ENCODE results near the gene DEUP1. TPM values are rescaled to one million over a fixed set of nuclear protein-coding genes. Genes with fewer than 3 reads are reported as not detected.
A peak's percentile ranks its signal among the peaks of the same experiment; 100 is the strongest.

The DEUP1 gene
- total RNA-seq, 4 donors from 2014 or later, result not detected

- H3K9me3 ChIP-seq, result peaks cover 0 to 14% (median 0%) of the 10 kb centered on the region in 3 donors
- H3K4me3 ChIP-seq, result no peak overlapping the region
- no peak for ATAC-seq
- no peaks in the 10 kb centered on the region for H3K4me1 ChIP-seq
- no peak overlapping the region for H3K27ac ChIP-seq
- WGBS, 2 donors (ENCODE audit: low coverage in 1 of 2), result 93 to 97% methylated on average over 6 of the region's 6 CpGs
- no peaks in the 10 kb centered on the region for H3K36me3 ChIP-seq
- no peaks in the 10 kb centered on the region for H3K27me3 ChIP-seq
- no peak for TF ChIP-seq EP300 (IDR thresholded peaks at IDR 0.05)
- no peak for TF ChIP-seq CTCF (IDR thresholded peaks at IDR 0.05)
- no peak for TF ChIP-seq POLR2AphosphoS5 (IDR thresholded peaks at IDR 0.05)
- no peak for TF ChIP-seq POLR2A (IDR thresholded peaks at IDR 0.05)
These were observed 20.3 kb downstream of the DEUP1 start for GRCh38 chr11:93350835-93351234.

GRCh38 chr11:93359396-93359795, 28.9 kb downstream of the DEUP1 start:
- no peak for TF ChIP-seq POLR2AphosphoS5 (IDR thresholded peaks at IDR 0.05)
- TF ChIP-seq EP300 (IDR thresholded peaks at IDR 0.05), result no peak
- TF ChIP-seq POLR2A (IDR thresholded peaks at IDR 0.05), result no peak
- TF ChIP-seq CTCF (IDR thresholded peaks at IDR 0.05), result no peak
- Histone ChIP-seq H3K4me3 (no peak overlapping the region), H3K4me1 (no peaks in the 10 kb centered on the region), H3K36me3 (no peaks in the 10 kb centered on the region), H3K27ac (no peak overlapping the region), H3K27me3 (no peaks in the 10 kb centered on the region), H3K9me3 (peaks cover 0 to 6% (median 0%) of the 10 kb centered on the region in 3 donors)
- no peak for ATAC-seq
- 80 to 88% methylated on average over 1 of the region's 1 CpG for WGBS, 2 donors (ENCODE audit: low coverage in 1 of 2)

- Histone ChIP-seq H3K27ac (no peak overlapping the region), H3K9me3 (peaks cover 0 to 6% (median 0%) of the 10 kb centered on the region in 3 donors), H3K36me3 (no peaks in the 10 kb centered on the region), H3K4me1 (no peaks in the 10 kb centered on the region), H3K4me3 (no peak overlapping the region), H3K27me3 (no peaks in the 10 kb centered on the region)
- TF ChIP-seq EP300 (IDR thresholded peaks at IDR 0.05) (no peak), CTCF (IDR thresholded peaks at IDR 0.05) (peak in 2 of 4 experiments; percentile 11 to 28), POLR2A (IDR thresholded peaks at IDR 0.05) (no peak)
- ATAC-seq, result no peak
These were observed 30.9 kb downstream of the DEUP1 start for GRCh38 chr11:93361435-93361834.

GRCh38 chr11:93368022-93368421, 37.5 kb downstream of the DEUP1 start:
- Histone ChIP-seq H3K9me3 (no peaks in the 10 kb centered on the region), H3K4me1 (no peaks in the 10 kb centered on the region), H3K36me3 (no peaks in the 10 kb centered on the region), H3K27me3 (no peaks in the 10 kb centered on the region), H3K4me3 (no peak overlapping the region), H3K27ac (no peak overlapping the region)
- no peak for ATAC-seq
- TF ChIP-seq POLR2AphosphoS5 (IDR thresholded peaks at IDR 0.05) (no peak), CTCF (IDR thresholded peaks at IDR 0.05) (no peak), POLR2A (IDR thresholded peaks at IDR 0.05) (no peak), EP300 (IDR thresholded peaks at IDR 0.05) (no peak)
- 100% methylated on average over 1 to 2 of the region's 2 CpGs for WGBS, 2 donors (ENCODE audit: low coverage in 1 of 2)

- no peak for ATAC-seq
- TF ChIP-seq EP300 (IDR thresholded peaks at IDR 0.05) (no peak), CTCF (IDR thresholded peaks at IDR 0.05) (no peak), POLR2A (IDR thresholded peaks at IDR 0.05) (no peak), POLR2AphosphoS5 (IDR thresholded peaks at IDR 0.05) (no peak)
- Histone ChIP-seq H3K4me1 (no peaks in the 10 kb centered on the region), H3K27me3 (no peaks in the 10 kb centered on the region), H3K9me3 (no peaks in the 10 kb centered on the region), H3K27ac (no peak overlapping the region), H3K36me3 (no peaks in the 10 kb centered on the region), H3K4me3 (no peak overlapping the region)
- WGBS, 2 donors (ENCODE audit: low coverage in 1 of 2), result 73 to 82% methylated on average over 2 of the region's 2 CpGs
These were observed 39.7 kb downstream of the DEUP1 start for GRCh38 chr11:93370260-93370659.
